Measurements from ENCODE around the gene ENTPD1.

GRCh38 chr10:95742962-95743535 lies 12.9 kb upstream of the ENTPD1 start:
- TF ChIP-seq CTCF (IDR thresholded peaks at IDR 0.05; ENCODE audit: insufficient read depth, low read depth, low read length) = no peak
- TF ChIP-seq EZH2 (IDR thresholded peaks at IDR 0.05; ENCODE audit: insufficient read depth, low read length) = no peak
